Hepatocyte (in vitro differentiated cells): ENCODE measurements around the gene TADA1. TPM values are rescaled to one million over a fixed set of nuclear protein-coding genes. Genes with fewer than 3 reads are reported as not detected.

Experiments used
- DNase-seq: peaks from one replicate; pipeline ENCODE4 v3.0.0-alpha.2; 2016; ENCODE audit warnings: low spot score
- H2AFZ ChIP-seq: fragments of 200-600 bp; sonication (generic); 2 replicates; pipeline ENCODE4 v1.6.0; 2016; ENCODE audit warnings: antibody characterized with exemption, mild to moderate bottlenecking
- H3K27ac ChIP-seq: fragments of 200-600 bp; sonication (generic); 2 replicates; pipeline ENCODE4 v1.5.1; 2016; ENCODE audit warnings: mild to moderate bottlenecking
- H3K27me3 ChIP-seq: fragments of 200-600 bp; sonication (generic); 2 replicates; pipeline ENCODE4 v1.6.1; 2016
- H3K36me3 ChIP-seq: fragments of 200-600 bp; sonication (generic); replicated peaks from 2 replicates; pipeline ENCODE4 v1.5.1; 2016; ENCODE audit warnings: low read depth; ENCODE audit not compliant: insufficient read depth
- H3K4me1 ChIP-seq: fragments of 200-600 bp; sonication (generic); 2 replicates; pipeline ENCODE4 v1.5.1; 2016; ENCODE audit warnings: mild to moderate bottlenecking, moderate library complexity; ENCODE audit not compliant: insufficient read depth
- H3K4me2 ChIP-seq: fragments of 200-600 bp; sonication (generic); 2 replicates; pipeline ENCODE4 v1.6.0; 2016
- H3K4me3 ChIP-seq: fragments of 200-600 bp; sonication (generic); 2 replicates; pipeline ENCODE4 v1.5.1; 2016; ENCODE audit warnings: mild to moderate bottlenecking
- H3K79me2 ChIP-seq: fragments of 200-600 bp; sonication (generic); 2 replicates; pipeline ENCODE4 v1.6.0; 2017; ENCODE audit warnings: mild to moderate bottlenecking
- H3K9me2 ChIP-seq: fragments of 200-600 bp; sonication (generic); replicated peaks from 2 replicates; pipeline ENCODE4 v1.6.0; 2017; ENCODE audit warnings: mild to moderate bottlenecking; ENCODE audit not compliant: insufficient read depth
- H3K9me3 ChIP-seq: fragments of 200-600 bp; sonication (generic); 2 replicates; pipeline ENCODE4 v1.5.1; 2016; ENCODE audit warnings: low read depth, mild to moderate bottlenecking
- H4K20me1 ChIP-seq: fragments of 200-600 bp; sonication (generic); 2 replicates; pipeline ENCODE4 v1.6.0; 2016; ENCODE audit warnings: mild to moderate bottlenecking; ENCODE audit not compliant: insufficient read depth, poor library complexity, severe bottlenecking
- EZH2 ChIP-seq: fragments of 200-600 bp; sonication (generic); IDR thresholded peaks from 2 replicates; pipeline ENCODE4 v1.6.1; 2016; ENCODE audit warnings: antibody characterized with exemption, mild to moderate bottlenecking, borderline replicate concordance
- EZH2phosphoT487 ChIP-seq: fragments of 200-600 bp; sonication (generic); IDR thresholded peaks from one replicate; pipeline ENCODE4 v1.6.1; 2018; ENCODE audit warnings: antibody characterized with exemption, mild to moderate bottlenecking, low read depth, moderate library complexity; ENCODE audit not compliant: unreplicated experiment, severe bottlenecking
- WGBS: methylation state at CpG from one replicate; pipeline ENCODE4 v1.1.6; 2016; ENCODE audit warnings: low lambda C conversion rate; ENCODE audit errors: missing lambda C conversion rate; 5-methylcytosine and 5-hydroxymethylcytosine counted together
- polyA plus RNA-seq: library from polyadenylated mRNA; unstranded; fragments of >200 nt; fragmentation: Nextera tagmentation; extraction: Ambion mirVana; gene quantifications from 2 replicates; pipeline ENCODE4 v1.2.1, GENCODE V29; 2016
- total RNA-seq: library from RNA; depleted of rRNA; stranded (reverse); fragments of >200 nt; gene quantifications from 2 replicates; pipeline ENCODE4 v1.2.3, GENCODE V29; 2014
- TF ChIP-seq, protein P1 (sequence below): fragments of 200-600 bp; sonication (generic); IDR thresholded peaks from 2 replicates; pipeline ENCODE4 v1.5.1; 2016; ENCODE audit warnings: antibody characterized with exemption, mild to moderate bottlenecking; ENCODE audit not compliant: poor library complexity

TADA1 gene
- total and polyA plus RNA-seq, 2 experiments from 2014 or later, result 13.4 to 21.4 TPM

DNA sequence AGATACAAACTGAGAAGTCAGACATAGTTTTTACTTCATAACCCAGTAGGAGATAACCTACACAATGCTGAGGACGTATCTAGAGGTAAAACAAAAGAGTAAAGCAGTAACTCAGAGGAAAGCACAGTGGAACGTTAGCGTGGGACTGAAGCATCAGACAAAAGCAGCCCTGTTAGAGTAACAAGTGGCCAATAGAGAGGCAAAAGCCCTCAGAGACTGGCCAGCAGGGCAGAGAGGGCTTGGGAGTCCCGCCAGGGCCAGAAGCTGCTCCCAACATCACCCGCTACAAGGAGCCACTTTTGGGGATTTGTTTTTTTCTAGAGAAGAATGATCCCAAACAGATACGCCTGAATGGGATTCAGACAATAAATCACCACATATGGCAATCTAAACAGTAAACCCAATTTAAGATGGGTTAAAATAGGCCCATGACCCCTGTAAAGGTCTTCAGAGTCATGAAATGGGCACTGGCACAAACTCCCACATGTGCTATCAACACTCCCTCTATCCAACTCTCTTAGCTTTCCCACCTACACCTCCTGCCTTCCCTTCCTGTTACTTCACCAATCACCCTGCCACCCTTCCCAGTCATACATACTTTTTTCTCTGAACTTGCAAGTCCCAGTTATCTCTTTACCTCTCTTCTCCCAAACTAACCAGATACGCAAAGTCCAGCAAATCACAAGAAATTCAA lies 17.2 kb downstream of the TADA1 start:
- no peak overlapping the region for H3K27ac ChIP-seq
- no peak overlapping the region for H2AFZ ChIP-seq
- H3K79me2 ChIP-seq, result no peaks in the 10 kb centered on the region
- WGBS, result 82% methylated on average over 7 of the region's 7 CpGs
- no peaks in the 10 kb centered on the region for H4K20me1 ChIP-seq
- H3K4me3 ChIP-seq, result no peak overlapping the region
- H3K9me2 ChIP-seq, result no peaks in the 10 kb centered on the region
- no peaks in the 10 kb centered on the region for H3K36me3 ChIP-seq
- H3K4me2 ChIP-seq, result no peak overlapping the region
- H3K27me3 ChIP-seq, result no peaks in the 10 kb centered on the region
- TF ChIP-seq, protein P1, sequence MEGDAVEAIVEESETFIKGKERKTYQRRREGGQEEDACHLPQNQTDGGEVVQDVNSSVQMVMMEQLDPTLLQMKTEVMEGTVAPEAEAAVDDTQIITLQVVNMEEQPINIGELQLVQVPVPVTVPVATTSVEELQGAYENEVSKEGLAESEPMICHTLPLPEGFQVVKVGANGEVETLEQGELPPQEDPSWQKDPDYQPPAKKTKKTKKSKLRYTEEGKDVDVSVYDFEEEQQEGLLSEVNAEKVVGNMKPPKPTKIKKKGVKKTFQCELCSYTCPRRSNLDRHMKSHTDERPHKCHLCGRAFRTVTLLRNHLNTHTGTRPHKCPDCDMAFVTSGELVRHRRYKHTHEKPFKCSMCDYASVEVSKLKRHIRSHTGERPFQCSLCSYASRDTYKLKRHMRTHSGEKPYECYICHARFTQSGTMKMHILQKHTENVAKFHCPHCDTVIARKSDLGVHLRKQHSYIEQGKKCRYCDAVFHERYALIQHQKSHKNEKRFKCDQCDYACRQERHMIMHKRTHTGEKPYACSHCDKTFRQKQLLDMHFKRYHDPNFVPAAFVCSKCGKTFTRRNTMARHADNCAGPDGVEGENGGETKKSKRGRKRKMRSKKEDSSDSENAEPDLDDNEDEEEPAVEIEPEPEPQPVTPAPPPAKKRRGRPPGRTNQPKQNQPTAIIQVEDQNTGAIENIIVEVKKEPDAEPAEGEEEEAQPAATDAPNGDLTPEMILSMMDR, result no peak
- TF ChIP-seq EZH2, result no peak
- no peak for TF ChIP-seq EZH2phosphoT487
- H3K4me1 ChIP-seq, result no peaks in the 10 kb centered on the region
- no peak for DNase-seq
- H3K9me3 ChIP-seq, result no peaks in the 10 kb centered on the region

DNA sequence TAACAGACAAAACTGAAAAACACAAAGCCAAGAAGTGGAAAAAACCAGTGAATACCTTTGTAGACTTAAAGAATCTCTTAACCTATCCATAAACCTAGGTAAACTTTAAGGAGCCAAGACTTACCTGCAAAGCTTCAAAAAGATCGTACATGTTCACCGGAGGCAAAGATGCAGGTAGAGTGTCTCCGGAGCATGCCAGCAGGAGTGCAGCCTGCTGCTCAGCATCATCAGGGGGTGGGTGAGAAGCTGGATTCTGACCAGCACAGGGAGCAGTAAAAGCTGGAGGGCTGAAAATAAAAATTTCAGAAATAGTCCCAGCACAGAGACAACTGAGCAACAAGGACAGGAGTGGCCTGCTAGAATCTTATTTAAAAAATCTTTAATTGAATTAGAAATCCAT lies 18.1 kb downstream of the TADA1 start:
- Histone ChIP-seq H3K27me3 (no peaks in the 10 kb centered on the region), H3K9me3 (no peaks in the 10 kb centered on the region), H3K9me2 (no peaks in the 10 kb centered on the region), H2AFZ (no peak overlapping the region), H3K4me2 (no peak overlapping the region), H3K27ac (no peak overlapping the region), H3K4me1 (no peaks in the 10 kb centered on the region), H3K4me3 (no peak overlapping the region), H4K20me1 (peaks cover 3% of the 10 kb centered on the region), H3K36me3 (no peaks in the 10 kb centered on the region), H3K79me2 (peaks cover 3% of the 10 kb centered on the region)
- TF ChIP-seq EZH2phosphoT487, result no peak
- TF ChIP-seq EZH2, result no peak
- TF ChIP-seq, protein P1, result no peak
- 75% methylated on average over 3 of the region's 3 CpGs for WGBS
- no peak for DNase-seq

DNA sequence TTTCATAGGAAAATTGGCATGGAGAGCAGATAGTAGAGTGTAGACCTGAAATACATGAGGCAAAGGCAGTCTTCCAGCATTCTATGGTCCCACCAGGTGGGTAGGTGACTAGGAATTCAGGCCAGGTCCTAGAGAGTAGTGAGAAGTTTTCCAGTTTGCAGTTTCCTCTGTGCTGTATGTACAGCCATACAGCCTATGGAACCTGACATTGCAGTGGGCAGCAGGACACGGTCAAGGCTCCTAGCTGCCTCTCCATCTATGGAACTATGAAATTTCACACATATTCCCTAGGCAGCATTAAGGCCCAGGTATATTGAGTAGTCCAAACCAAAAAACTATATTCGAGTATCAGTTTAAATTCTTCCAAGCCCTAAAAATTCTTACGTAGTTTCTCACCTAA lies 20.5 kb downstream of the TADA1 start:
- Histone ChIP-seq H3K4me3 (no peak overlapping the region), H3K27me3 (no peaks in the 10 kb centered on the region), H4K20me1 (peaks cover 7% of the 10 kb centered on the region), H3K9me3 (no peaks in the 10 kb centered on the region), H3K9me2 (no peaks in the 10 kb centered on the region), H3K79me2 (peaks cover 13% of the 10 kb centered on the region), H3K4me2 (no peak overlapping the region), H3K4me1 (no peaks in the 10 kb centered on the region), H3K27ac (no peak overlapping the region), H3K36me3 (no peaks in the 10 kb centered on the region), H2AFZ (no peak overlapping the region)
- no peak for DNase-seq
- no peak for TF ChIP-seq EZH2phosphoT487
- no peak for TF ChIP-seq EZH2
- TF ChIP-seq, protein P1, result no peak
- WGBS, result 97% methylated on average over 3 of the region's 3 CpGs
